ENCODE data around the gene GRM1. TPM values are rescaled to one million over a fixed set of nuclear protein-coding genes. Genes with fewer than 3 reads are reported as not detected.

The GRM1 gene
- total and polyA plus RNA-seq, 2 of the 4 experiments (the other 2 are of a cell fraction), result not detected

DNA sequence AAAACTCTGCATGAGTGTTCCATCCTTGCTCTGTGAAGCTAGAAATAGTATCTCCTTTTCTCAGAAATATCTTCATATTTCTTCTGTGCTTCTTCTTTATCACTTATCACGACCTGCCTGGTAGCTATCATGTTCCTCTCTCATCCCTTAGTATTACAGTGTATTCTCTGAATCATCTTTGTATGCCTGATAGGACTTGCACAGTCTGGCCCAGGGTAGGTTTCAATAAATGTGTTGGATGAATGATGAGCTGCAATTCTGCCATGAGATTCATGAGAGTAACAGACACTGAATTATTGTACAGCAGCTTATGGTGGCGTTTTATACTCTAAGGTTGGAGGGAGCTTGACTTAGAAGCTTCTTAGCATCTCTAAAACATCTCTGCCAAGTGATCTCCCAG is 66.6 kb downstream of the GRM1 start:
- no CpG with 5 or more reads among the region's 2 CpGs for WGBS, 2 experiments (ENCODE audit: extremely low coverage in 2 of 2, insufficient read length in 1 of 2)
- no TSS peak for BruUV-seq (replicated peaks)
- in situ Hi-C loops (cut with MboI; ENCODE audit: low sequenced_read_pairs), result no loop called here
- Histone ChIP-seq H3K4me3 (ENCODE audit: insufficient read depth, low read depth, low read length) (no peak overlapping the region), H3K4ac (ENCODE audit: low read depth, low read length) (no peak overlapping the region), H3K56ac (ENCODE audit: extremely low read depth, insufficient read depth, low read length) (no peak overlapping the region), H4K20me1 (ENCODE audit: insufficient read depth, low read length) (no peaks in the 10 kb centered on the region), H3K9me1 (ENCODE audit: insufficient read depth, low read length) (no peaks in the 10 kb centered on the region), H2AK9ac (replicated peaks; ENCODE audit: low read depth, low read length, poor library complexity) (no peak overlapping the region), H3K23ac (ENCODE audit: low read depth, low read length) (no peak overlapping the region), H2AK5ac (ENCODE audit: low read depth, low read length) (no peak overlapping the region), H3K36me3 (ENCODE audit: control insufficient read depth, insufficient read depth, low read length) (no peaks in the 10 kb centered on the region), H4K5ac (ENCODE audit: low read depth, low read length) (no peak overlapping the region), H3K9ac (ENCODE audit: low read depth, low read length) (no peak overlapping the region), H4K91ac (ENCODE audit: insufficient read depth, low read depth, low read length) (no peak overlapping the region), H2AFZ (replicated peaks; ENCODE audit: low read length, poor library complexity) (no peak overlapping the region), H3K14ac (replicated peaks; ENCODE audit: low read depth, low read length) (no peak overlapping the region), H3K79me1 (ENCODE audit: low read depth in 1 of 2, low read length in 2 of 2) (no peaks in the 10 kb centered on the region), H2BK5ac (ENCODE audit: low read depth, low read length, poor library complexity, severe bottlenecking) (no peak overlapping the region), H2BK120ac (ENCODE audit: low read depth, low read length) (no peak overlapping the region), H3K4me1 (ENCODE audit: control insufficient read depth, insufficient read depth, low read length) (no peaks in the 10 kb centered on the region), H3K27ac (ENCODE audit: insufficient read depth, low read length) (no peak overlapping the region), H2BK15ac (ENCODE audit: low read depth, low read length) (no peak overlapping the region), H3K27me3 (ENCODE audit: control insufficient read depth, insufficient read depth, low read length) (no peaks in the 10 kb centered on the region), H2BK20ac (ENCODE audit: low read depth, low read length) (no peak overlapping the region), H4K8ac (ENCODE audit: low read depth in 2 of 2, low read length in 2 of 2) (no peak overlapping the region), H3K9me3 (ENCODE audit: control insufficient read depth, insufficient read depth, low read length) (no peaks in the 10 kb centered on the region), H3K4me2 (ENCODE audit: low read depth, low read length) (no peak overlapping the region), H3K18ac (ENCODE audit: low read depth, low read length) (no peak overlapping the region)
- ATAC-seq (ENCODE audit: low read depth), result no peak
- no peak for DNase-seq
- intact Hi-C loops (cut with micrococcal nuclease), result no loop called here
- TF ChIP-seq MXI1 (IDR thresholded peaks at IDR 0.05; ENCODE audit: borderline replicate concordance, low read depth, low read length), result no peak
- no peak for TF ChIP-seq SMC3 (IDR thresholded peaks at IDR 0.05; ENCODE audit: low read depth, low read length)
- TF ChIP-seq RFX5 (IDR thresholded peaks at IDR 0.05; ENCODE audit: low read depth, low read length), result no peak
- TF ChIP-seq BHLHE40 (IDR thresholded peaks at IDR 0.05; ENCODE audit: low read depth, low read length), result no peak
- TF ChIP-seq USF2 (IDR thresholded peaks at IDR 0.05; ENCODE audit: low read depth, low read length), result no peak
- TF ChIP-seq, protein P1, sequence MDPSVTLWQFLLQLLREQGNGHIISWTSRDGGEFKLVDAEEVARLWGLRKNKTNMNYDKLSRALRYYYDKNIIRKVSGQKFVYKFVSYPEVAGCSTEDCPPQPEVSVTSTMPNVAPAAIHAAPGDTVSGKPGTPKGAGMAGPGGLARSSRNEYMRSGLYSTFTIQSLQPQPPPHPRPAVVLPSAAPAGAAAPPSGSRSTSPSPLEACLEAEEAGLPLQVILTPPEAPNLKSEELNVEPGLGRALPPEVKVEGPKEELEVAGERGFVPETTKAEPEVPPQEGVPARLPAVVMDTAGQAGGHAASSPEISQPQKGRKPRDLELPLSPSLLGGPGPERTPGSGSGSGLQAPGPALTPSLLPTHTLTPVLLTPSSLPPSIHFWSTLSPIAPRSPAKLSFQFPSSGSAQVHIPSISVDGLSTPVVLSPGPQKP (IDR thresholded peaks at IDR 0.05; ENCODE audit: borderline replicate concordance, low read depth, low read length), result no peak
- TF ChIP-seq RCOR1 (IDR thresholded peaks at IDR 0.05; ENCODE audit: insufficient replicate concordance, low read length), result no peak
- TF ChIP-seq CTCF (conservative IDR thresholded peaks at IDR 0.05; ENCODE audit: low read depth, low read length), result no peak
- TF ChIP-seq MAZ (IDR thresholded peaks at IDR 0.05; ENCODE audit: borderline replicate concordance, low read depth, low read length), result no peak
- POLR2A ChIA-PET (ENCODE audit: unreplicated experiment), result no interaction called here
- dilution Hi-C loops (cut with HindIII; ENCODE audit: low sequenced_read_pairs, unreplicated experiment), result no loop called here
- CTCF ChIA-PET, result no interaction called here

All from IMR-90 (cell line).